Breast epithelium (tissue), 3 donors: ENCODE measurements around the gene ATP1B3.

Source experiments
- POLR2A ChIP-seq: fragments of 450-650 bp; IDR thresholded peaks from one replicate; pipeline ENCODE4 v1.6.1; 2016; ENCODE audit warnings: antibody characterized with exemption, mild to moderate bottlenecking, moderate library complexity
- POLR2AphosphoS5 ChIP-seq, 3 donors: sonication (generic); formaldehyde crosslinking; IDR thresholded peaks; one replicate each; pipeline ENCODE4 v1.6.1; 2017; ENCODE audit warnings: antibody characterized with exemption in 3 of 3
- TF ChIP-seq, protein P1 (sequence below), 3 donors: fragments of 450-650 bp; IDR thresholded peaks; one replicate each; pipeline ENCODE4 v1.5.1; 2016 to 2017; ENCODE audit warnings: antibody characterized with exemption in 3 of 3, mild to moderate bottlenecking in 3 of 3, moderate library complexity in 3 of 3

DNA sequence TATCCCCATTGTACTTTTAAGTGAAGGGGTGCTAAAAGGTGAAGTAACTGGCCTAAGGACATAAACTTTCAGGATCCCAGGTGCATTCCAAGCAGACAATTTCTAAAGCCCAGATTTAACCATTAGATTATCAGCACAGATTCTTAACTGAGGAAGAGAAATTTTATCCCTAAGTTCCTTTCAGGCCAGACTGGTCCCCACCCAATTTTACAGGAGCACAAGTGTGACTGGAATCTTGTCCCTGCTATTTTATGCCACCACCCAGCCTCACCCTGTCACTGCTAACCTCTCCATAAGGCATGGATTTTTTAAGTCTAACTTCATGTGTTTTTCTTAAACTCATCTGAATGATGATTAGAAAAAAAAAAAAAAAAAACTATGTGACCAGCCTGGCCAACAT lies 37.1 kb upstream of the ATP1B3 start:
- TF ChIP-seq, protein P1, sequence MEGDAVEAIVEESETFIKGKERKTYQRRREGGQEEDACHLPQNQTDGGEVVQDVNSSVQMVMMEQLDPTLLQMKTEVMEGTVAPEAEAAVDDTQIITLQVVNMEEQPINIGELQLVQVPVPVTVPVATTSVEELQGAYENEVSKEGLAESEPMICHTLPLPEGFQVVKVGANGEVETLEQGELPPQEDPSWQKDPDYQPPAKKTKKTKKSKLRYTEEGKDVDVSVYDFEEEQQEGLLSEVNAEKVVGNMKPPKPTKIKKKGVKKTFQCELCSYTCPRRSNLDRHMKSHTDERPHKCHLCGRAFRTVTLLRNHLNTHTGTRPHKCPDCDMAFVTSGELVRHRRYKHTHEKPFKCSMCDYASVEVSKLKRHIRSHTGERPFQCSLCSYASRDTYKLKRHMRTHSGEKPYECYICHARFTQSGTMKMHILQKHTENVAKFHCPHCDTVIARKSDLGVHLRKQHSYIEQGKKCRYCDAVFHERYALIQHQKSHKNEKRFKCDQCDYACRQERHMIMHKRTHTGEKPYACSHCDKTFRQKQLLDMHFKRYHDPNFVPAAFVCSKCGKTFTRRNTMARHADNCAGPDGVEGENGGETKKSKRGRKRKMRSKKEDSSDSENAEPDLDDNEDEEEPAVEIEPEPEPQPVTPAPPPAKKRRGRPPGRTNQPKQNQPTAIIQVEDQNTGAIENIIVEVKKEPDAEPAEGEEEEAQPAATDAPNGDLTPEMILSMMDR (IDR thresholded peaks at IDR 0.05): no peak
- no peak for TF ChIP-seq POLR2AphosphoS5 (IDR thresholded peaks at IDR 0.05)
- TF ChIP-seq POLR2A: no peak
